ENCODE data around the gene TRDMT1.
A peak's percentile ranks its signal among the peaks of the same experiment; 100 is the strongest.

TRDMT1 gene

DNA sequence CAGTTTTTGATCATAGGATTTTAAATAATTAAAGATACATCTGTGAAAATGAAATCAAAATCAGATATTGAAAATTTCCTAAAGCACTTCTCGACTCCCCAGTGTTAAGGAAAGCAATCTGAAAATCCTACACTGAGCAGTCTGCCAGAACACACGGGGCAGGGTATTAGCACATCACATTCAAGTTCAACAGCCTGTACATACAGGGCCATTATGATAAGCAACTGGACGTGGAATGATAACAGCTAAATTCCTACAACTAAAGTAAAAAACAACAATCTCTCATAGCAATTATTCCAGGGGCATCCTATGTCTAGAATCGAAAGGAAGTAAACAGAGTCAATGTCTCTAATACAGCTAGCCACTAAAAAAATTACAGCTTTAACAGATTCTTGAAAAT, 31.7 kb downstream of the TRDMT1 start:
- no peak for DNase-seq

DNA sequence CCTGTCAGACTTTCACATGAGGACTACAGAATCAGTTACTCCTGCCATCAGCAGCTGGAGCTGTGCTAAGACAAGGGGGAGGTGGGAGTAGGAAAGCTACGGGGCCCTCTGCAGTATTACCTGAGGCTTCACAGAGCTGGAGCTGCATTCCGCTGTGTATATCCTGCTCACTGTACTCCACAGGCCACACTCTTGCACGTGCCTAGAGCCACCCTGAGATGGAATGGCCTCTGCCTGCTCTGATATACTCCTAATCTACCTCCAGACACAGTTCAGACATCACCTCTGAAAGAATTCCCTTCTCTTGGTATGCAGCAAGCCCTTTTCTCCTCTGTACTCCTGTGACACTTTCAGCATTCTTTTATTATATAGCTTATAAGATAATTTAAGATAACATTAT, 34.8 kb downstream of the TRDMT1 start:
- no peak for DNase-seq

DNA sequence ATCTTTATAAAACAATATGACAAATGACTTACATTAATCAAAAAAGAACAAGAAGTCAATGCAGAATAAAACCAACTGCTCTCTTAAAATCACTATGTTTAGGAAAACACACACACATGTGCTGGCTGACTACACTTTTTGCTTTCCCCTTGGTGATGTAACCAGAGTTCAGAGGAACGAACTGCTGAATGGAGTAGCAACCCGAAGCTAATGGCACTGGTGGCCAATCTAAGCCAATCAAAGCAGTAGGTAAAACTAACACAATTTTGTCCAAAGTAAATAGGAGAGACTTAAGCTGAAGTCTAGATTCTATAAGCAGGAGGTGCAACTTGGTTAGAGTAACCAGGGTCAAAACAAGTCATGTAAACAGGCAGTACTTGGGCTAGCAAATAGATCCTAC, 38.6 kb downstream of the TRDMT1 start:
- DNase-seq, result no peak

DNA sequence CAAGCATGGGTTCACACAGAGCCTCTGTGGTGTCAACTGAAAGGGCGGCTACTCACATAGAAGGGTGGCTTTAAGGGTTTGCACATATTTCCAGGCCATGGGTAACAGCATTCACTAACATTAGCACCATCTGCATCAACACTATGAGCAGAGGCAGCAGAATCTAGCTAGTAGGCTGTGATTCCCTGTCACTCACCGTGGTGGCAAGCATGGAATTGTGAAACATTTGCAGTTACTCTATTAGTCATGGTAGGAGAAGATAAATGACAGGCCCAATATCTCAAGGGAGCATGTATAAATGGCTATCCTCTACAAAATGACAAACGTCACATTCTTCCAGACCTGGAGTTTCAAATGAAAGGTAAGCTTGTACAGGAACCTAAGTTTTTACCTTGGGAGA, 39.7 kb downstream of the TRDMT1 start:
- DNase-seq, result no peak

DNA sequence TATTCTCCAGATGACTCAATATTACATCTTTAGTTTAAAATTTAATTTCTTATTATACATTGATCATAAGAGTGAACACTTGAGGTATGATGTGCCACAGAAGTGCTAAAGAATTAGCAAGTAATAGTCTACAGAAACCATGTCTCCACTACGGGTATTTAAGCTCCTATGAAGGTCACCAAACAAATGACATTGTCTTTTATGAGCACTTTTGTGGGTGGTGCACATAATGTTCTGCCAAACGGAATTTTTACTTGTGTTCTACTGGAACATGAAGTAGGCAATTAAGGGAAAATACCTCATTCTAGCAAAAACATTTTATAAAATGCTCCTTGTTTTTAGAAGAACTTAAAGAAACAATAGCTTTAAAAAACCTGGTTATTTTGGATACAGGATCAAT, 44.4 kb downstream of the TRDMT1 start:
- DNase-seq, result no peak

DNA sequence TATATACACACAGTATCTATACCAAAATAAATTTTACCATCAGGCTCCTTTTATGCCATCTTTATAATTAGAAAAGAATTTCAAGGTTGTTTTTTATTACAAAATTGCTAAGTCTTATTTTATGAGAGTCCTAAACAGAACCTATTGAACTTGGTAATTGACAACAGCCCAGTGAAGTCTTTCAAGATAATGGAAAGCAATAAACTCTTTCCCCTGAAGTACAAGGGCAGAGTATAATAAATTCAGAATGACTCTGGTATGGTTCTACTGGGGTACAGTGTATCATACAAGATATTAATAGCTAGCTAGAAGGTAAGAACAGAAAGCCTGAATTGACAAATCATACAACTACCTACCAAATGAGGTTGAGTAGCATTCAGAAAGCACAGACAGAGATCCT, 45.6 kb downstream of the TRDMT1 start:
- DNase-seq, result no peak

DNA sequence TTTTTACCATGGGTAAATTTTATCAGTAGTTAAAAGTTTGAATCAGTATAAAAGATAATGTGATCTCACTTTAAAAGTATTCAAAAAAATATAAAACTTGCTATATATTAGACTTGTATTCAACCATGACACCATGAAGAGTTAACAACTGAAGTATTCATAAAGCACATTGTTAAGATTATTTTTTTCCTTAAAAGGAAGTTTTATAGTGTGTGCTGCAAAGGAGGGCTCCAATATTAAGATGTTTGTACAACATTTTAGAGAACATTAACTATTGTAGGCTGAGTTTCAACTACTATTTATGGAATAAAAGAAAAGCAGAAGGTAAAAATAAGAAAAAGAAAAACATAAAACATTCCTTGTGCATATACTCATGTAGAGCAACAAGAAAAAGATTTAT, 47.4 kb downstream of the TRDMT1 start:
- DNase-seq, result no peak

DNA sequence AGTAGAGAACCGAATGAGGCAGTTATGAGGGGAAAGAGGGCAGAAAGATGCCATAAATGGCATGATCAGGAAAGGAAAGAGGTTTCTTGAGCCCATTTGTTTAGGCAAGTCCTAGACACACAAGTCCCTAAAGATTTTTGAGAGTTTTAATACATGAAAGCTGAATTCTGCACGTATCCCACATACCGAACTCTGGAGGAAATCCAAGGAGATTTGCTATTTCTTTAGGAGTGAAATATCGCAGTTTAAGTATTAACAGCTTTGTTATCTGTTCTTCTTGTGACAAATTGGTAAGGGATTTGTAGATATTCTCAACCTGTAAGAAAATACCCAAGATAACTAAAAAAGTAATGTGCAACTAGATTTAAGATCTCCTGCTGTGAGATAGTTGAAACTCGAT, 48.2 kb downstream of the TRDMT1 start:
- DNase-seq, result no peak

DNA sequence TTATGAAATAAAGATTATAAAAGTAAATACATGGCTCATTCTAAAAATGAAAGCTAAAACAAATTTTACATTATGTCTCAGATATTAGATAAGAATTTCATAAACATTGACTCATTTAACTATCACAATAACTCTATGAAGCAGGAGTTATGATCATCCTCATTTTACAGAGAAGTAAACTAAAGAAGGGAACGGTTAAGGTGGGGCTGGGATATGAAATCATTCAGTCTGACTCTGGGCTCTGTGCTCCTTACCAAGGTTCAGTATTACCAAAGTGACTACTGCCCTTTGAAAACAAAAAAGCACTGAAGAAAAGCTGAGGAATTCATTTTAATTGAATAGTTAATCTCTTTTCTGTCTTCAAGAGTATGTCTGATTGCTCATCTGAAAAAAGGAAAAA, 49.8 kb downstream of the TRDMT1 start:
- DNase-seq, result no peak

DNA sequence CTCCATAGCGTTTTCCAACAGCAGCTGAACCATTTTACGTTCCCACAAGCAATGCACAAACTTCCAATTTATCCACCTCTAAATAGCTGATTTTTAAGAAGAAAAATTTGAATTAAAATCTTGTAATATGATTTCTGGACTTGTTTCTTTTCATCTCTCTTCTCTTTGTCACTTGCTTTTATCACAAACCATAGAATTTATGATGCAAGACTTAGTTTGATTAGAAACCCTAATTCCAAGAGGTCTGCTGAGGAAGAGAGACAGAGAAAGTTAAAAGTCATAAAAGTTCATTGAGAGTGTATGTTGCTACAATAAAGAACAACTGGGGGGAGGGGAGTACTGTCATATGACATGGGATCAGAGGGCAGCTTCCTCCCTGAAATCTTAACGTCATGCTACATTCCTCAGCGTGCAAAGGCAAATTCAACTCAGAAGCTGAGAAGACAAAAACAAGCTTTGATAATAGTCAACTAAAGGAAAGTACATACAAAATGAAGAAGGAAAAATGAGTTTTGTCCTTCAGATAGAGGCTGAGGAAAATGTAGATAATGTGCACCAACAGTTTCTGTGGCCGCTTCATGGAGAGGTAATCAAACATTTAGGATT, 53.5 kb downstream of the TRDMT1 start:
- no peak for DNase-seq

DNA sequence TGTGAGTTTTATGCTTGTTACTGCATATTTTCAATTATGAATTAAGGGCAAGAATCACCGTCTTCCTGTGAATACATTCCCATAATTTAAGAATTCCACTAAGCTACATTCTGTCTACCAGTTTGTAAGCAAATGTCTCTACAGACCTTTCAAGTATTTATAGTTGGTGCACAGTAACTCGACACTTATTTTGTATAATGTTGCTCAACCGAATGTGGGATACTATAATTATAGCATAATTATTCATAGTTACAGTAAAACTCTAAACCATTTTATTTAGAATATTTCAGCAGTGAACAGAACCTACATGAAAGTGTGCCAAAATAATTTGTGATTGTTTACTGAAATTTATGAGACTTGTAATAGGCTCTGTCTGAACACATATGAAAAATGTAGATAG, 54.6 kb downstream of the TRDMT1 start:
- no peak for DNase-seq

DNA sequence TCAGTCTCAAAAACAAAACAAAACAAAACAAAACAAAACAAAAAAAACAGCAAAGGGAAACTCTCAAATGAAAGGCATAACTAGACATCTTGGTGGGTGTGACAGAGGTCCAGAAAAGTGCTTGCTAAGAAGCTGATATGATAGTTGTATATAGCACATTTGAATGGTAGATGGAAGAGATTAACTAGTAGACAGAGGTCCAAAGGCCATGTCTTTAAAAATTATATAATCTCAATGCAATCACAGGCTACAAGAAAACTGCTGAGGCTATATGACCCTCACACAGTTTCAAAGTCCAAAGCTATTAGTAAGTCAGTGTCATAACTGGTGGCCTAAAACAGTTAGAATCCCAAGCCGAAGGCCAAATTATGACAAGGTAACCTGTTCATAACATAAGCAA, 56.2 kb downstream of the TRDMT1 start:
- no peak for DNase-seq

DNA sequence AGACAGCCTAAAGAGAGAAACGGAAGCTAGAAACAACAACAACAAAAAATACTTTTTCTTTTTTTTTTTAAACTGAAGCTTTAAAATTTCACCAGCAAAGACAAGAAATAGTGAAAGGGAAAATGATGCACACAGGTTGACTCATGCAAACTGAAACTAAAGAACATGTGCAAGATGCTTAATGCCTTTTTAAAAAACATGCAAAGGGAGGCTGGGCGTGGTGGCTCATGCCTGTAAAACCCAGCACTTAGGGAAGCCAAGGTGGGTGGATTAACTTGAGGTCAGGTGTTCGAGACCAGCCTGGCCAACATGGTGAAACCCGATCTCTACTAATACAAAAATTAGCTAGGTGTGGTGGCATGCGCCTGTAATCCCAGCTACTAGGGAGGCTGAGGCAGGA, 56.7 kb downstream of the TRDMT1 start:
- peak; percentile 68 for DNase-seq

DNA sequence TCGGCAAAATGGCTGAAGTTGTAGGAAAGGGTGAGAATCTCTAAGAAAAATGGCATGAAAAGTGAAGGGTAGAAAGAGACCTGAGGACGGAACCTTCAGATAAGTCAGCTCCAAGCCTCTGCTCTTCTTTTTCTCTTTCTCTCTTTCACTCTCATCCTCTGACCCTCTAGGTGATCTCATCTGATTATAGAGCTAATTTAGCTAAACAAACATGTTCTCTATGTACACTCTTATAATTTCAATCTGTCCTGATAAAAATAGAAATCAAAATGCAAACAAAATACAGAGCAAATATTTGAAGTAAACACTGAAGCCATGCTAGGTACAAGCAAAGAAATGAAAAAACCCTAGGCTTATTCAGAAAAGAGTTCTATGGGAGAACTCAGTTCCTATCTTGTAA, 57.4 kb downstream of the TRDMT1 start:
- no peak for DNase-seq

DNA sequence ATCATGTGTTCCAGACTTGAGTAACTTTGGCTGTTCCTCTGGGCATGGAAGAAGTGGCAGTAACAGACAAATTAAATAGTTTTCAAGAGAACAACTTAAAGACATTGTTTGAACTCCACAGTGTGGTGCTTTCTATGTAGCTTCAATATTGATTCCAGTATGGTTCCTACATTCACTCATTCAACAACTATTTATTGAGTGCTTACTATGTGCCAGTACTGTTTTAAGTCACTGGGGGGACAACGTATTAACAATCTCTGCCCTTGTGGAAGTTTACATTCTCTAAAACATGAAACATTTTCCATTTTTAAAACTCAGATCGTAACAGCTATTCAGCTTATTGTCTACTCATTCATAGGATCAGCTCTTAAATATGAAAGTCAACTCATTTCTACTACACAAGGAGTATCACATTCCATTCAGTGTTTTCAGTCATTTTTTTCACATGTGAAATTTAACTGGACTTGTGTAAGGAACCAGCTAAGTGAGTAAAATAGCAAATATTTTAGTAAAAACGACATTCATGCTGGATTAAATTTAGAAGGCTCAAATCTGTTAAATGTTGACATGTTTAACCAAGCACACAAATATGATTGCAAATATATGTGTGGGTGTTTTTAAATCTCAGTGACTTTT, 58.3 kb downstream of the TRDMT1 start:
- no peak for DNase-seq

DNA sequence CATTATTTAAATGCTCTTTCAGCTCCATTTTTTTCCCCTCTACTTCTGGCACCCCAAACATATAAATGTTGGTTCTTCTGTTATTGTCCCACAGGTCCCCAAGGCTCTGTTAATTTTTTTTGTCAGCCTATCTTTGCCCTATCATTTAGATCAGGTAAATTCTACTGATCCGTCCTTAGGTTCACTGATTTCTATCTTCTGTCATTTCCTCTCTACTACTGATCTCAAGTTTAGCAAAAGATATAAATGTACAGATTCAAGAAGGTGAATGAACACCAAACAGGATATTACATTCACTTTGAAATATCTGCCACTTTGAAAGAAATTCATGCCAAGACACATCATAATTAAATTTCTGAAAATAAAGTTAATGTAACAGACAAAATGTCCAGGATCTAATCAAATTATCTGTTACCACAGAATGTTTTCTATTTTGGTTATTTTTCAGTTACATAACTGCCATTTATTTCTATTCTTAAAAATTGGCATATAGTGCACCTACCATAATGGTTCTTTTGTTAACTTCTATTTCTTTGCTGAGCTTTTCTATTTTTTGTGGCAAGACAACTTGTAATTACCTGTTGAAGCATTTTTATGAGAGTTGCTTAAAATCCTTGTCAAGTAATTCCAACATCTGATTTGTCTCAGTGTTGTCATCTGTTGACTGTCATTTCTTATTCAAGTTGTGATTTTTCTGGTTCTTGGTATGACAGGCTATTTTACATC, 59.8 kb downstream of the TRDMT1 start:
- DNase-seq, result no peak

DNA sequence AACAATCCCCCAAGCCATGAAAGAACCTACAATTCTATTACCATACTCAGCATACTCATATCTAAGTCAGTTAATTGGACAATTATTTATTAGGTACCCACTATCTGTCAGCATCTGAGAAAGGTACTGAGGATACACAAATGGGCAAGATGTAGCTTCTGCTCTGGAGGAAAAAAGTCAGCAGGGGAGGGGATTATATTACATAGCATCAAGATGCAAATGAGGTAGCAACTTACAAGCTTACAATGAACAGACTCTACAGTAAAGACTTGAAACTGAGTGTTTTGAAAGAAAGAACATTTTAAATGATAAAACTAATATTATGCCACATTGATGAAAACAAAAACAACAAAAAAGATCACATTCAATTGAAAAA, 61.1 kb downstream of the TRDMT1 start:
- no peak for DNase-seq

DNA sequence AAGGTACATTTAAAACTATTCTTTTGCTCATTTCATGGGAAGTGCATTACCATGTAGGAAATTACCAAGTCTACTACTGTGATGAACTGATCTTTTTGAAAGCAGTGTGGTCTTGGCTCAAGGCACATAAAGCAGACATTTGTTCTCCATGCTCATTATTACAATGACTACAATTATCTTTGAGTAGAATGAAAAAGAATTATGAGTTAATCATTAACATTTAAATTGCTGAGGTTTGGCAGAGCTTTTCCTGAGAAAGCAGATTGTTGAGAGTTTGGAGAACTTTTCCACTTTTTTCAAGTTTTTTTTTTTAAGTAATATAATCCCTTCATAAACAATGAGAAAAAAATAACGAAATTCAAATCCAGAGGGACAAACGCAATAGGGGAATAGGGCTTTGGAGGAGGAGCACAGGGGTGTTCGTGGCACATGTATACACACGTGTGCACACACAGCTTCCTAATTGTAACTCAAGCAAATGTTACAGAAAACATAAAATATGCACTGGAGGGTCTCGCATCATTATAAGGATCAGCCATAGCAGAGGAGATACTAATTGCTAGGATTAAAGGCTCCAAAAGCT, 62.9 kb downstream of the TRDMT1 start:
- no peak for DNase-seq

DNA sequence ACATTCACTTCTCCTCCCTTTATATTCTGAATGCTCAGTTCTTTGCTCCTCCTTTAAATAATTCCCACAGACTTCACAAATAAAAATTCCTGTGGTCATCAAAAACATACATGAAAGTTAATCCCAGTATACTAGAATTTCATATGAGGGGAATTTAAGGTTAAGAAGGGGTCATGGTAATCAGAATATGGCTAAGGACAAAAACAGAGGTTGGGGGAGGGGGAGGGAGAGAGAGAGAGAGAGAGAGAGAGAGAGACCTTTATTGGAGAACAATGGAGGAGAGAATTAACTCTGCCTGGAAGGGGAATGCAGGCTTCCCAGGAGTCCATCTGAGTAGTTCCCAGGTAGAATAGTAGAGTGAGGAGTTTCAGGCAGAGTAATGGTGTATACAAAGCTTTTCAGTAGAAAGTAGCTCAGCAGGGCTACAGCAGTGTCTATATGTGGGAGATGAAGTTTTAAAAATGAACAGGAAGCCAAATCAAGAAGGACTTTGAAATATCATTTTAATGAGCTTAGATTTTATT, 66.7 kb downstream of the TRDMT1 start:
- no peak for DNase-seq

DNA sequence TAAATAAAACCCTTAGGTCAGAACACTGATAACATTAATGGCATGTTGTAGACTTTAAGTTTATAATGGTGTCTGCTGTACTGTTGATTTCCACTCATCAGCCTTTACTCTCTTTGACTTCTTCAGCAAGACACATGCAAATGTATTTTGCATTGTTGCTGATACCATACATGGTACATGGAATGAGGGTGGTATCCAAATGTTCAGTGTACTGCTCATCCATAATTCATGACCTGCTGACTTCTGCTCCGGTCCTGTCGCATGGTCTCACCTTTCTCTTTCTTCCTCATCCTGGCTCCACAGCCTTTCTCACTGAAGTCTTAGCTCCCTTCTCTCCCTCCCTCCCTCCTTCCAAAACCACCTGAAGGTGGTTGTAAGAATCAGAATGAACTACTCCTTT, 67.2 kb downstream of the TRDMT1 start:
- no peak for DNase-seq

DNA sequence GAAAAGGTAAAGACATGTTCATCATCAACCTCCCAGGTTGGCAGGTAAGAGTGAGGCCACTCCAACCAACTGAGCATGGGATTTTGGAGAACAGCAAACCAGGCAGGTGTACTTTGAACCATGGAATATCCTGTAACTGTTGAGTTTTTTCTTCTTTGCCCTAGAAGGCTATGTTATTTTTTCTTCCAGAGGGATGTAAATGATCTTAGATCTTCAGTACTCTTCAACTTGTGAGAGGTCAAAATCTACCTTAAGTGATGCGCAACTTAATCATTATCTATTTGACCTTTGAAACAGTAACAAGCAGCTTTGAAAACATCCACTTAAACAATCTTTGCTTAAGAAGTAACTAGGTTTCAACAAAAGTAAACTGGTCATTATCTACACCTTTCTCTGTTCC, 71.7 kb downstream of the TRDMT1 start, which contains the start of gene CUBN:
Gene CUBN (minus strand): TSS at position 71 of the 400 bp plus-strand sequence. CDS start 46 bp downstream, at position 25.
- DNase-seq, result no peak

DNA sequence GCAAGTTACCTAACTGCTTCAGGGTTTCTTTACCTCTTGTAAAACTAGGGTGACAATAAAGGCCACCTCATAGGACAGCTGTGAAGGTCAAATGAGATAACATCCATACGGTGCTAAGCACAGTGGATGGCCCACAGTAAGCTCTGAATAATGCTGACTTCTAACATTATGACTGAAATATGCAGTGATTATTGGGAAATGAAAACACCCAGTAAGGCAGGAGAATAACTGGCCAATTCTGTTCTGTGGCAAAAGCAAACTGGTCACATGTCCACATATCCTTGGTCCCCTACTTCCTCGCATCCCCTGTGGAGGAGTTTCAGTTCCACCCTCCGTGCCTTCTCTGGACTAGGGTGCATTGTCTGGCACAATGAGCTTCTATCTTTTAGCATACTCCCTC, 73.2 kb downstream of the TRDMT1 start:
- no peak for DNase-seq

DNA sequence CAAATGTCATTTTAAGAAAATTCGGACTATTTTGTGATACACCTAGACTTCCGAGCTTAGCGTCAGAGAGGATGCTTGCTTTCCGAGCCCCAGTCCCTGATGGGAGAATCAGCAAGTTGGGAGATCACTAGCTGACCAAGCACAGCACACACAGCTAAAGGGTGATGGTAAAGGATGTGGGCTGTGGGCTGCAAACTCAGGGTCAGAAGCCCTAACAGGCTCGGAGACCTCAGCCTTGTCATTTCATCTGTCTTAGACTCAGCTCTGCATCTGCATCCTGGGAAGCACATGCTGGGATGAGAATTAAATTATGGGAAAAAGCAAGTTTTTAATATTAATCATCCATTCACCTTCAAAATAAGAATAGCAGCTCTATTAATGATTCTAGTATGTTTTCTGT, 75.1 kb downstream of the TRDMT1 start:
- DNase-seq, result no peak
